GM19395 (cell line): Measurements from ENCODE around the gene NOS1.
A peak's percentile ranks its signal among the peaks of the same experiment; 100 is the strongest.
"Not testable (repeated sequence)": the region's sequence is repeated elsewhere in the genome, so short reads cannot be mapped to it uniquely, and the experiment has no call there.

ENCODE experiments used
- ATAC-seq: cut with Tn5 transposase; IDR thresholded peaks from one replicate; pipeline ENCODE4 v1.9.1; 2021; ENCODE audit warnings: mild to moderate bottlenecking, moderate library complexity; ENCODE audit not compliant: unreplicated experiment

Gene NOS1

DNA sequence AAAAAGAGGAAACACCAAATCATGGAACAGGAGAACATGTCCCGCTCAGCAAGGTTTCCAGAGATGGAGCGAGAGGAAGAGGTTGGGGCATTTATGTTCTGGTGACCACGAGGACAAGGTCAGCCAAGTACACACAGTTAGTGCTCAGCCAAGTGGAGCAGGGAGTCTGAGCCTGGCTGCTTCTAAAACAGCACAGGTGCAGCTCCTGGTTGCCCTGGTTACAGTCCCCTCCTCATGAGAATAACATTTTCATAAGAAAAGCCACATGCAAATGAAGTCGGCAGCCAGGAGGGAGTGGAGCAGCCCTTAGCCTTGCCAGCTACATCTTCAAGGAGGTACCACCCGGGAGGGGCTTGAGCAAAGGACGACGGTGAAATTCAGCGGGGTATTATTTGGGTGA, 81.8 kb downstream of the NOS1 start:
- peak; percentile 56 for ATAC-seq

DNA sequence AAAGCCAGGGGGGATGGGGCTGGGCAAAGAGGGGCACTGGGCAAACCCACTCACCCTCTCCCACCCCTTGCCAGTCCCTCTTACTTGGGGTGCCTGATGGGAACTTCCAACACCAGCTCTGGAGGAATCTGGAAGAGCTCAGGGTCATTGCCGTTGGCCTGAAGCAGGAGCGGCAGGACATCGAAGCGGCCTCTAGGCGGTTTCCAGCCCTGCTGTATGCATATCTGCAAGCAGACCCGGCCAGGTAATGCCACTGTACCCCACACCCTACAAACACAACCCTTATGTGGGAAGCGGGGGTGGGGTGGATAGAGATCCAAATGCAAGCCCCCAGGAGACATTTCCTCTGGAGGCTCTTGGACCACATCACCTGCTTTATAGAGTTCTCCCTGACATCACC, 83.6 kb downstream of the NOS1 start:
- ATAC-seq = no peak

DNA sequence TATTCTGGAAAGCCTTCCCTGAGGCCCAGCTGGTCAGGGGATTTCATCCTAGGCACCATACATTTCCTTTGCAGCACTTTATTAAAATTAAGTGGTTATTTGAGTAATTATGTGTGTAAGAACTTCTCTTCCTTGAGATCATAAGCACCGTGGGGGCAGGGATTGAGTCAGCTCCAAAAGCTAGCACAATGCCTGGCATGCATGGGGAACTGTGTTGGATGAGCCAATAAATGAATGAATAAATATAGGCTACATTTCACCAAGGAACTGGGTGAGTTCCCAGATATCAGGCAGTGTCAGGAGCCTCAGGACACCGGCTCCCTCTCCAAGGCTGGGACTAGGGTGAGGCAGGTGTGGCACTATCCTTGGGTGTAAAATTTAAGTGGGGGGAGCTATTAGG, 88.3 kb downstream of the NOS1 start:
- ATAC-seq = no peak

DNA sequence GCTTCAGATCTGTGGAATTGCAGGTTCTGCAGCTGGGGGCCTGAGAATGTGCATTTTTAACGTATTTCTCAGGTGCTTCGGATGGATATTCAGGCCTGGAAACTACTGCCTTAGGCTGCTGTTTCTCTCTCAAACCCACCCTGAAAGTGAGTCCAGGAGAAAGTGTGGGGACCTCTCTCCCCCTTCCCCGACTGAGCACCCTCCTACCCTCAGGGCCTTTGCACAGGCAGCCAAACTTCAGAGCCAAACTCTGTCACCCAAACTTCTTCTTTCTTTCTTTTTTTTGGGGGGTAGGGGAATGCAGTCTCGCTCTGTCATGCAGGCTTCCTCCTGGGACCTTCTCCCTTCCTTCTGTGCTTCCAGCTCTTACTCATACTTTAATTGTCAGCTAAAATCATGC, 88.7 kb downstream of the NOS1 start:
- no peak for ATAC-seq

DNA sequence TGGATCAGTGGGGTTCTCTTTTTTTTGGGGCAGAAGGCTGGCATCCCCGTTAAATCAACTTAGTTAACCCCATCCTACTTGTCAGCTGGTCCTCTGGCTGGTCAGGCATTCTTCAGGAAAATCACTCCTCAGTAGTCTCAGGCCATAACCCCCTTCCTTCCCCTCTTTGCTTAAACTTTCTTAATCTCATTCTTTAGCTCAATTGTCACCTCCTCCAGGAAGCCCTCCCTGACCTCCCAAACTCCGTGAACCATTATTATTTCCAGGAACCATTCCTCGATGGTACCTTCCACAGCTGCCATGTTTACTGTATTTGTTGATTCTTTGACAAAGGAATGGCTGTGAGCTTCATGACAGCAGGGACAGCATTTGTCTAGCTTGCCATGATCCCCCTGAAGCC, 98.7 kb downstream of the NOS1 start:
- ATAC-seq = no peak

DNA sequence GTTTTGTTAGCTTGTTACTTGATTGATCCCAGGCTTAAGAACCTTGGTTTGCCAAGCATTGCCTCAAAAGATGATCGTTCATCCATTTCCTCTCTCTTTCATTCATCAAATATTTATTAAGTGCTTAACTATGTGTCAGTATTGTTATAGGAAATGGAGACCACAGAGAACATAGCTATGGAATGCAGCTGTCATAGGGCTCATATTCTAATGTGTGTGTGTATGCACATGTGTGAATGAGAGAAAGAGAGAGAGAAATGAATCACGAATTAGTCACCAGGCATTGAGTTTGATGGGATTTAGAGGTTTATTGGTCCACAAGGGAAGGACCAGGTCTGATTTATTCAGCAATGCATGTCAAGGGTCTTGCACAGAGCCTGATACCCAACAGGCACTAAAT, 100.2 kb downstream of the NOS1 start:
- no peak for ATAC-seq

DNA sequence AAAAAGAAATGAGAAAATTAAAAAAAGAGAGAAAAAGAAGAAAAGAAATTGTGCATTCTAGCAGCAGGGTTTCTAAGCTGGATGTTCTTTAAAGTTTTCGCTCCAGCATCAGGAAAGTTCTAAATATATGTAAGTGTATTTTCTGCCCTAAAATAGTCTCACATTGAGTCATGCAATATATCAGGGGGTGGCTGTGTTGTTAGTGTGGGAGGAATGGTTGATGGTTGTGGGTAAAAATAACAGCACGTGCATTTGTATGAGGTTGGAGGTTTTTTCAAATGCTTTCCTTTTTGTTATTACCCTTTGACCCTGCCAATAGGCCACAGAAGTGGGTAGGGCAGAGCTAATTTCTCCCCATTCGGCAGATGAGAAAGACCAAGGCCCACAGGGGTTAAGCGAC, 106.0 kb downstream of the NOS1 start:
- no peak for ATAC-seq

DNA sequence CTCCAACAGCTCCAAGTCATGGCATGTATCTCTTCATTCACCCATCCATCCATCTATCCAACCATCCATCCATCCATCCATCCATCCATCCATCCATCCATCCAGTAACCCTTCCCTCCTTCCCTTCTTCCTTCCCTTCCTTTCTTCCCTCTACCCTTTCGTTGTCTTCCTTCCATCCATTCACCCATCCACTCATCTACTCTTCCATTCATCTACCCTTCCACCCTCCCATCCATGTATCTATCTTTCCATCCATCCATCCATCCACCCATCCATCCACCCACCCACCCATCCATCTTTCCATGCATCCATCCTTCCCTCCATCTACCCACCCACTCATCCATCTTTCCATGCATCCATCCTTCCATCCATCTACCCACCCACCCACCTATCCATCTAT, 117.9 kb downstream of the NOS1 start:
- ATAC-seq = no peak

DNA sequence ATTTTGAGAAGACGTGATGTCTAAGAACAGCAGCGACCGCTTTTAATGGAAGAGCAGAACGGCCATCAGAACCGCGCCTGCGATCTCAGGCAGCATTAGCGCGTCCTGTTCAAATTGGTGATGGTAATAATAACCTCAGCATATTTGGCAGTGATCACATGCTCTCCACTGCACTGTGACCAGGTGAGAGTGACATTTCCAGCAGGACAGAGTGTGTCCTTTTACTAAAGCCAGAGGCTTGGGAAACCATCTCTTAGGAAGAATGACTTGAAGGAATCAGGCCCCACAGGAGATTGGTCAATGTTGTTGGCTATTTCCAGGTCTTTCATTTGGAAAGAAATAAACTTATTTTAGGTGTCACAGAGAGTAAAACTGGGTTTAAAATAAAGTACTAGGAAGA, 119.7 kb downstream of the NOS1 start:
- no peak for ATAC-seq

DNA sequence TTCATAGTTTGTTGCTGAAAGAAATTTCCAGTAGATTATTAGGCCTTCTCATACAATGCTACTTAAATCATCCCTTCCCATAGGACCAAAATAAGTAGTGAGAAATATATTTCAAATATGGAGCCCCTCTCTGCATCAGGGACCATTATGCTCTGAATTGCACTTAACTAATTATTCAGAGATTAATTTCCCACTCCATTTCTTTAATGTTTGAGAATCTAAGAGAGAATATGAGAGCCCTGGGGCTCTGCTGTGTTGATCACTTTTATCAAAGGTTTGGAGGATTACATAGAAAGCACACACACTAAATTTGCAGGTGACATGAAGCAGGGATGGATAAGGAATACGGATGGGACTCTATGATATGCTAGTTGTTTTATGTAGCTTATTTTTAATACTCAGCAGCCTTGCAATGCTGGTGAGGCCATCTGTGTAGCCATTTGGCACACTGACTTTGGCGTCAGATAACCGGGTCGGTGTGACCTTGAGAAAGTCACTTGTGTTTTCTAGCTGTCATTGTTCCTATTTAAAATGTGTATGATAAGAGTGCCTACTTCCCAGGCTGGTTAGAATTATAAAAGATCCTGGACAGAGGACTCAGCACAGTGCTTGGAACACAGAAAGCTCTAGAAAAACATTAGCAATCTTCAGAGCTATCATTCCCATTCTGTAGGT, 121.2 kb downstream of the NOS1 start:
- no peak for ATAC-seq

DNA sequence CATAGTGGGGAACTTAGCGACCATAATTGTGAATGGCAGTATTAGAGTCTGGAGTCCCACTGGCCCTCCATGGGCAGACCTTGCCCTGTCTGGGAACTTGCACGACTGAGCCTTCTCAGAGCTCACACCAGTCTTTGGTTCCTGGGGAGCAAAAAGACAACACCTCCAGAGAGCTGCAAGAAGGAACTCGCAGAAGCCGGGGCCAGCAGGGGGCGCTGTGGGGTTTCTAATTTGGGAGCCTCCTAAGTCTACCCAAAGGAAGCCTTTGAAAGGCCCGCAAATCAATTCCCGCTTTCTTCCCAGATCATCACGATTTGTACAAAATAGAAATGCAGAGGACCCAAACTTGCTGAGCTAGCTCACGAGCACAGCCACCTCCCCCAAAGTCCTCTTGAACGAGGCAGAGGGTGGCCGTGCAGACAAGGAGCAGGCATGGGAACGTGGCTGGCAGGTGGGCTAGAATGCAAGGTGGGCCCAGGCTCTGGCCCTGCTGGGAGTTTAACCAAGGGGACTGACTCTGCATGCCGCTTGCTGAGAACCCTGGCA, 124.9 kb downstream of the NOS1 start:
- ATAC-seq = peak; percentile 67

DNA sequence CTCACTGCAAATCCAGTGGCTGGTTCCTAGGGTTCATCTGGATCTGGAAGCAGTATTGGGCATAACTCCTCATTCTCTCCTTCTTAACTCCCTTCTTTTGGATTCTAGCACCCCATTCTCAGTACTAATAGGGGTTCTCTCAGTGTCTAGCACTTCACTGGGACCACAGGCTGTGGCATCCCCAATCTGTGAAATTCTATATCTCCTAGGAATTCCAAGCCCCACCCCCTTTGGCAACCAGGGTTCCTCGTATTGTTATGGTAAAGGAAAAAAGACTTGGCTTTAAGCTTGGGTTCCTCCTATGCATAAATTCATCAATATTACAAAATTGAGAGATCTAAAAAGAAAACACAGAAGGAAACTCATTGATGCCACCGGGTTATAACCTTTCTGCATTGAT, 126.2 kb downstream of the NOS1 start:
- ATAC-seq = no peak

DNA sequence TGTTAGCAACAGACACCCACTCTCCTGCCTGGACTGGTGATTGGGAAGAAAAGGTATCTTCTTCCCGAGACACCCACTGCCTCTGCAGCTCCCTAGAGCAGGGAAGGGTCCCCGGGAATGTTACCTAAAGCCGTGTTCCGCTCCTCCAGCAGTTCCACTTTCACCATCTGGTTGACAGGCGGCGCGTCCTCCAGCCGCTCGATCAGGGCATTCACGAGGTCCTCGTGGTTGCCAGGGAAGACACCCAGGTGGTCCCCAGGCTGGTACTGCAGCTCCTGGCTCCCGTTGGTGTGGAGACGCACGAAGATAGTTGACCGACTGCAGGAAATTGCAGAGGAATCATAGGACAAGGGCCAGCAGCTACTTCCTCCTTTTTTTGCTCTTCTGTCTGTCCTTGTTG, 127.0 kb downstream of the NOS1 start:
- no peak for ATAC-seq

DNA sequence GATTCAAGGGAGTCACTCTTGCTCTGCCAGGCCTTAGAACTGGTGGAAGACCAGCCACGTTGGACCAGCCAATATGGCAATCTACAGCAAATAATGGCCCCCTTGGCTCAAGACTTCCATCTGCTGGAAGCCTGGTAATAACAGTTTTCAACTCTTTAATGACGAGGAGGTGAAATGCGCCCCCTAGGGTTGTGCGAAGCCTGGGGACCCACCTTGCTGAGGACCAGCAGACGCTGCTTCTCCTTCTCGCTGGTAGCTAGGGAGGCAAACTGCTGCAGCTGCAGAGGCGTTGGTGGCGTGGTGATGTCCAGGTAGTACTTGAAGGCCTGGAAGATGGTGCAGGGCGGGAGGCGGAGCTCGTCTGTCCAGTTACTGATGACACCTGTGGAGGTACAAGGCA, 129.7 kb downstream of the NOS1 start:
- ATAC-seq = no peak

DNA sequence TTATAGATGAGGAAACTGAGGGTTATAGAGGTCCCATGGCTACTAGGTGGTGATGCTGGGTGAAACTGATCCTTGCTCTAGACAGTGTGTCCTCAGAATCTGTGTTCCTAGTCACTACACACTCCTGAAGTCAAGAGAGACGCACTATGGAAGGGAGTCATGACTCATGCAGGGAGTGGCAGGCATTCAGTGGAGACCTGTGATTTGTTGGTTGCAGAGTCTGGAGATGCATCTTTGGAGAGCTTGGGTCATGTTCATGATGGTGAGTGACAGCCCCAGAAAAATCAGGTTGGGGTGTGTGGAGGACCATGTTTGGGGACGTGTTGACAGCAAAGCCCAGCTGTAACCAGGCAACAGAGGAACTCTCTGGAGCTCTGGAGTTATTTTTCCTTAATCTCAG, 133.2 kb downstream of the NOS1 start:
- no peak for ATAC-seq

DNA sequence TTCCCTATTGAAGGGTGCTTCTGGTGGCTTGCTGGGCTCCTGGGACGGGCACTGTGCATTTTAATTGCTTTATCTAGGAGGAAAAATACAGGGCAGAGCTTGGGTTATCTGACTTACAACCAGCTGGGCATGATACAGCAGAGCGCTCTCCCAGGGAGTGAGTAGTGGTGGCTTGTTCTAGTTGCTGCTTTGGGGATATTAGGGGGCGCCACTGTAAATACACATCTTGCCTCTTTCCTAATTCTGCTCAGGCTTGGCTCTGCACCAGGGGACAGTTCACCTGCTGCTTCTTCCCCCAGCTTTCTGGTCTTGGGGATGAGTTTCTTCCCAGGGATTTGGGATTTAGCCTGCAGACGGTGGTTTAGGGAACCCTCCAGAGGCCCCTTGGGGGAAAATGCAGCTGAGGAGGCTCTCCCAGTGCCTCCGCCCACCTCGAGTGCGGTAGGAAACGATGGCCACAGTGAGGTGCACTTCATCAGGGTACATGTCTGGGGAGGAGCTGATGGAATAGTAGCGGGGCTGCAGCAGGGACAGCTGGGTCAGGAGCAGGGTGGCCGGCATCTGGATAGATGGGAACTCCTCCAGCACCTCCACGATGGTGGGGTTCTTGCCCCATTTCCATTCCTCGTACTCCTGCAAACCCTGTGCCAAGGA, 134.3 kb downstream of the NOS1 start:
- no peak for ATAC-seq

DNA sequence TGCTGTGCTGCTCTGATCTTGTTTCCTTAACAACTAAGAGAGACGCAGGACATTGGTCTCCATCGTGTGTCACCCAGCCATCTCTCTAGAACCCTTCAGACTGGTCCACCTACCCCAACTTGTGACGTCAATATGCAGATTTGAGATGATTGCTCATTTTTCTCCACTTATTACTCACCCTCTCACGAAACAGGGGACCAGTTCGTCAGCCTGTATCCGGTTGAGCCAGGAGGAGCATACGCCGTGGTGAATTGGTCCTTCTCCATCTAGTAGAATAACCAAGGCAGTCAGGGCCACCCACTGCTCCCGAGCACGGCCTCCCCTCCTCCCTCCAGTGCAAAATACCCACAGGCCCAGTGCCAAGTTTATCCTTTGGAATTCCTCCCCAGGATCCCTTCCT, 134.9 kb downstream of the NOS1 start:
- ATAC-seq = no peak

DNA sequence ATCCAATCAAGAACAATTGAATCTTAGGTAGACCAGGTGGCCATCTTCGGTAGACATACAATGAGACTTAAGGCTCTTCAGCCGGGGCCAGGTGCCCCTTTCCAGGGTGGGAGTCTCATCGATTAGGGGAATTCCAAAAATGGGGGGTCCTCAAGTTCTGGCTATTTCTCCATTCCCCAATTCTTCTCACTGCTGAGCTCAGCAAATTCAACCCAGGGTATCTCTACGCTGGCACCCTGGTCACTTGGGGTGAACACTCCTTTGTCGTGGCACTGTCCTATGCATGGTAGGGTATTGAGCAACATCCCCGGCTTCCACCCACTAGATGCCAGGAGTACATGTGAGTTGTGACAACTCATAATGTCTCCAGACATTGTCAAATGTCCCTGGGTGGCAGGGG, 136.2 kb downstream of the NOS1 start:
- no peak for ATAC-seq

DNA sequence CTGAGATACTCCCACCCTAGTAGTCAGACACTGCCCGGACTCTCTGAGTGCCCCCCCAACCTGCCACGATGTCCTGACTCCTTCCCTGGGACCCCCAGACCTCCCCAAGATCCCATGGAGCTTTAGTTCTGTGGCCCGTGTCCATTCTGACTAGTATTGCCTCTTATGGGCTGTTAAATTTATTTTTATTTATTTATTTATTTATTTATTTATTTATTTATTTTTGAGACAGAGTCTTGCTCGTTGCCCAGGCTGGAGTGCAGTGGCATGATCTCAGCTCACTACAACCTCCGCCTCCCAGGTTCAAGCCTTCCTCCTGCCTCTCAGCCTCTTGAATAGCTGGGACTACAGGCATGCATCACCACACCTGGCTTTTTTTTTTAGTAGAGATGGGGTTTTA, 140.5 kb downstream of the NOS1 start:
- not testable (repeated sequence) for ATAC-seq

DNA sequence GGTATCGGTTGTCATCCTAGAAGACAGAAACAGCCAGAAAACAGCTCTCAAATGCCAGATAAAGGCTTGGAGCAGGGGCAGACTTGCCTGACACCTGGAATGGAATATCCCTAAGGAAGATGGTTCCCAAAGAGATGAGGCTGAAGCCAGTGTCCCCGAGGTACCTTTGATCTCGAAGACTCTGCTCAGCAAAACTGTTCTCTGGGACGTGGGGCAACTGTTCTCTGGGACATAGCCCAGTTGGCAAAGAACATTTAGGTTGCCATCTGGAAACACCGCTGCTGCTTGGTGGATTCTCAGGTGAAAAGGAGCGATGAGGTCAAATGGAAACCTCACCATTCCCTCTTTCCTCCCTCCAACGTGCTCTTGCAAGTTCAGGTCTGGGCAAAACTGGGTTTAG, 143.3 kb downstream of the NOS1 start:
- ATAC-seq = no peak

DNA sequence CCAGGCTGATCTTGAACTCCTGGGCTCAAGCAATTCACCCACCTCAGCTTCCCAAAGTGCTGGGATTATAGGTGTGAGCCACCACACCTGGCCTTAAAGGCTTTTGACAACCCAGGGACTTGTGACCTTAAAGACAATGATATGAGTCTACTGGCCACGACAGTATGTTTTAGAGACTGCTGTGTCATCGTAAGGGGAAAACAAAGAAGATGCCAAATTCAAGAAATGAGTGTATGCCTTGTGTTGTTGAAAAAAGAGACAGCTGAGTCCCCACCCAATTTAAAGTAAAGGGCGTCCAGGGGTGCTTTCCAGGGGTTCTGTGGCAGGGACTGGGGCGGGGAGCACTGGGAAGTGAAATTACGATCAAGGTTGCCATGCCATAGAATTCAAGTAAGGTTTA, 144.7 kb downstream of the NOS1 start:
- ATAC-seq = no peak

DNA sequence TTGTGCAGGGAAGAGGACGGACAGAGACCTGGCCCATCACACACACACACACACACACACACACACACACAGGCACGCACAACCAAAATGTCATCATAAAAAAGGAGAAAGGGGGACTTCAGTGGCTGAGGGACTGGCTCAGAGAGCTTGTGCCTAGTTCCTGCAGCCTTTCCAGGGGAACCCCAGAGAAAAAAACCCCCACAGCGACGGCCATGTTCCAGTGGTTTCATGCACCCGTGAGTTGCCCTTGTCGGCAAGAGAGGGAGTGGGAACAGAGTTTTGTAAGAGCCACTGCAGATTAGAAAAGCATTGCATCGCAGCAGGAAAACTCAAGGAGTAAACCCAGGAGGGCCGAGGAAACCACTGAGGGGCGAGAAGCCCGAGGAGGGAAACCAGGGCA, 146.6 kb downstream of the NOS1 start:
- ATAC-seq = no peak

DNA sequence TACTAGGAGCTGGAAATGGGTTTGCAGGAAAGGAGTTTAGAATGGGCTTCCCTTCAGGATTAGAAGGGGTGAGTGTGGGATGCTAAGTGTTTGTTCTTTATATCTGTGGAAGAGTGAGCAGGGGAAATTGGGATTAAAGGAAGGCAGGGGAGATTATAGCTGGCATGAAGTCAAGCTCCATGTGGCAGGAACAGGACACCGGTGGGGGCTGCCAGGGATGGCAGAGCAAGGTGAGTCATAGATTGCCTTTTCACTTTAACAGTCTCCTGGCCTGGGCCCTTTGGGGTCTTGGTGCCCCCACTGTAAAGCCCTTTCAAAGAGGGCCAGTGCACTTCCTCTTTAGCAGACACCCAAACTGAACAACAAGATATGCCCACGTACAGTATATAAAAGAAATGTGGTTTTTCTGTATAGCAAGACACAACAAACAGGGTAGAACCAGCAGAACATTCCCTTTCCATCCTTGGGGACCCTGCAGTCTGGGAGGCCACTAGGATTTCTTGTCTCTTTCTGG, 148.1 kb downstream of the NOS1 start:
- no peak for ATAC-seq
